K562 (cell line): ENCODE data around the gene ZDHHC3. TPM values are rescaled to one million over a fixed set of nuclear protein-coding genes. Genes with fewer than 3 reads are reported as not detected.
A peak's percentile ranks its signal among the peaks of the same experiment; 100 is the strongest.

Source experiments
- ATF1 ChIP-seq, 2 experiments: fragments of 450-650 bp in 1 of 2; IDR thresholded peaks; 2 replicates each; pipeline ENCODE4 v1.6.1; 2016; ENCODE audit warnings: missing compliant biosample characterization in 1 of 2, missing genetic modification characterization in 1 of 2
- DPF2 ChIP-seq: fragments of 450-650 bp; IDR thresholded peaks from 2 replicates; pipeline ENCODE4 v1.6.1; 2016
- ETV6 ChIP-seq, 3 experiments: fragments of 150-350 bp in 1 of 3; sonication (generic) in 1 of 3; formaldehyde crosslinking in 1 of 3; IDR thresholded peaks; 2 replicates each; pipeline versions ENCODE4 v1.6.1 to v1.8.0; 2014 to 2022; ENCODE audit warnings: borderline replicate concordance in 2 of 3, low read depth in 2 of 3, antibody characterized with exemption in 1 of 3, low read length in 1 of 3, mild to moderate bottlenecking in 1 of 3, missing genetic modification reagents in 1 of 3
- HDAC8 ChIP-seq: fragments of 450-650 bp; IDR thresholded peaks from 2 replicates; pipeline ENCODE4 v1.6.1; 2016; ENCODE audit warnings: mild to moderate bottlenecking, missing genetic modification characterization, moderate library complexity, missing compliant biosample characterization
- JUN ChIP-seq, 2 experiments: sonication (generic) in 1 of 2; formaldehyde crosslinking in 1 of 2; IDR thresholded peaks; 2 replicates each; pipeline versions ENCODE4 v1.6.1 to v1.8.0; 2012 to 2022; ENCODE audit warnings: borderline replicate concordance in 2 of 2, mild to moderate bottlenecking in 2 of 2, improper control_type of control experiment in 1 of 2, low read depth in 1 of 2, low read length in 1 of 2, missing genetic modification reagents in 1 of 2
- JUNB ChIP-seq: fragments of 450-650 bp; formaldehyde crosslinking; conservative IDR thresholded peaks from 2 replicates; pipeline ENCODE4 v1.4.0; 2020; ENCODE audit warnings: mild to moderate bottlenecking
- KDM1A ChIP-seq, 2 experiments: fragments of 450-650 bp; IDR thresholded peaks; 2 replicates each; pipeline ENCODE4 v1.6.1; 2016; ENCODE audit warnings: mild to moderate bottlenecking in 2 of 2
- PHB2 ChIP-seq: fragments of 450-650 bp; IDR thresholded peaks from 2 replicates; pipeline ENCODE4 v1.6.1; 2017; ENCODE audit warnings: low read depth
- PKNOX1 ChIP-seq: fragments of 450-650 bp; IDR thresholded peaks from 2 replicates; pipeline ENCODE4 v1.6.1; 2016
- RBFOX2 ChIP-seq: fragments of 200-400 bp; formaldehyde crosslinking; IDR thresholded peaks from 2 replicates; pipeline ENCODE4 v1.6.1; 2017; ENCODE audit warnings: low read depth, mild to moderate bottlenecking, low read length, moderate library complexity
- SMARCA4 ChIP-seq: fragments of 450-650 bp; IDR thresholded peaks from 2 replicates; pipeline ENCODE4 v1.6.1; 2016
- SRSF7 ChIP-seq: fragments of 200-400 bp; formaldehyde crosslinking; optimal IDR thresholded peaks from 2 replicates; pipeline ENCODE3; 2017; ENCODE audit warnings: mild to moderate bottlenecking, low read depth, low read length
- ZNF282 ChIP-seq: sonication (generic); formaldehyde crosslinking; IDR thresholded peaks from 2 replicates; pipeline ENCODE4 v1.8.1; 2023; ENCODE audit warnings: missing genetic modification reagents
- ZNF316 ChIP-seq: fragments of 450-650 bp; IDR thresholded peaks from 2 replicates; pipeline ENCODE4 v1.6.1; 2016
- ZNF384 ChIP-seq: IDR thresholded peaks from 2 replicates; pipeline ENCODE4 v1.6.1; 2012; ENCODE audit warnings: low read depth, low read length, improper control_type of control experiment
- ZNF695 ChIP-seq: fragments of 450-650 bp; formaldehyde crosslinking; IDR thresholded peaks from 2 replicates; pipeline ENCODE4 v1.4.0; 2020; ENCODE audit warnings: mild to moderate bottlenecking, moderate library complexity
- polyA plus RNA-seq, 8 experiments: library from polyadenylated mRNA; depleted of rRNA in 4 of 8; stranded (reverse) in 5 of 8; unstranded in 3 of 8; fragments of >200 nt; fragmentation: Nextera tagmentation in 2 of 8; fragmentation: Illumina TruSeq in 1 of 8; extraction: Ambion mirVana in 2 of 8; extraction: Trizol in 1 of 8; gene quantifications; 2 replicates each; pipeline versions ENCODE4 v1.2.1 to v1.2.3, GENCODE V29; 2011 to 2014; ENCODE audit warnings: inconsistent platforms in 1 of 8, missing spikeins in 1 of 8
- total RNA-seq, 7 experiments: library from RNA; depleted of rRNA in 6 of 7; stranded (reverse); fragments of >200 nt in 6 of 7; fragmentation: Illumina TruSeq in 2 of 7; extraction: Trizol in 2 of 7; gene quantifications; 2 replicates each; pipeline versions ENCODE4 v1.2.1 to v1.2.3, GENCODE V29; 2011 to 2021; ENCODE audit warnings: low replicate concordance in 1 of 7
- TF ChIP-seq, protein P1 (sequence below), 2 experiments: fragments of 450-650 bp in 1 of 2; sonication (generic) in 1 of 2; formaldehyde crosslinking in 1 of 2; IDR thresholded peaks in 1 of 2; conservative IDR thresholded peaks in 1 of 2; 2 replicates each; pipeline versions ENCODE4 v1.6.1 to v1.8.1; 2016 to 2023; ENCODE audit warnings: mild to moderate bottlenecking in 2 of 2, moderate library complexity in 2 of 2, inconsistent platforms in 1 of 2, missing genetic modification reagents in 1 of 2

The ZDHHC3 gene
- total and polyA plus RNA-seq, 9 of the 15 experiments (the other 6 are each of a cell fraction or from before 2014, with no cell fraction given) = 10.3 to 120 (median 67.2) TPM

- TF ChIP-seq KDM1A (IDR thresholded peaks at IDR 0.05) (peak in 1 of 2 experiments; percentile 53; a peak in 2 of 4 replicates), PKNOX1 (peak; percentile 64; the same call in 1 of the 2 replicates), ZNF384 (no peak), ATF1 (CRISPR knock-in tag; IDR thresholded peaks at IDR 0.05) (no peak), ATF1 (tag; IDR thresholded peaks at IDR 0.05) (no peak), ZNF316 (no peak), DPF2 (peak; percentile 39; the same call in 1 of the 2 replicates), SMARCA4 (peak; percentile 51; the same call in 1 of the 2 replicates), SRSF7 (no peak), JUNB (CRISPR knock-in tag) (no peak), HDAC8 (tag) (no peak), ZNF282 (CRISPR knock-in tag) (no peak), JUN (IDR thresholded peaks at IDR 0.05; ENCODE audit: borderline replicate concordance, low read depth, low read length) (0 out of 2 replicates have a peak, but pooled peaks have one; percentile 45), JUN (CRISPR knock-in tag; IDR thresholded peaks at IDR 0.05; ENCODE audit: borderline replicate concordance) (no peak), ETV6 (IDR thresholded peaks at IDR 0.05; ENCODE audit: borderline replicate concordance in 1 of 2, low read depth in 2 of 2, low read length in 1 of 2) (peak in 1 of 2 experiments; percentile 75; a peak in 1 of 4 replicates), ETV6 (CRISPR knock-in tag; IDR thresholded peaks at IDR 0.05; ENCODE audit: borderline replicate concordance) (no peak), ZNF695 (no peak), PHB2 (no peak), RBFOX2 (no peak)
- TF ChIP-seq, protein P1, sequence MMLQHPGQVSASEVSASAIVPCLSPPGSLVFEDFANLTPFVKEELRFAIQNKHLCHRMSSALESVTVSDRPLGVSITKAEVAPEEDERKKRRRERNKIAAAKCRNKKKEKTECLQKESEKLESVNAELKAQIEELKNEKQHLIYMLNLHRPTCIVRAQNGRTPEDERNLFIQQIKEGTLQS (IDR thresholded peaks at IDR 0.05) = peak; percentile 38; the same call in 1 of the 2 replicates
- TF ChIP-seq, protein P1 (CRISPR knock-in tag; conservative IDR thresholded peaks at IDR 0.05) = no peak
These were observed 21.0 kb downstream of the ZDHHC3 start (continued) for GRCh38 chr3:44954962-44955361.
